Smooth muscle cell of the brain vasculature (primary cell): ENCODE results near the gene VARS1.
"Not testable (repeated sequence)": the region's sequence is repeated elsewhere in the genome, so short reads cannot be mapped to it uniquely, and the experiment has no call there.

Source experiments
- DNase-seq: peaks from one replicate; pipeline ENCODE4 v3.0.0-alpha.2; 2012; ENCODE audit warnings: low read depth, low spot score

VARS1 gene

DNA sequence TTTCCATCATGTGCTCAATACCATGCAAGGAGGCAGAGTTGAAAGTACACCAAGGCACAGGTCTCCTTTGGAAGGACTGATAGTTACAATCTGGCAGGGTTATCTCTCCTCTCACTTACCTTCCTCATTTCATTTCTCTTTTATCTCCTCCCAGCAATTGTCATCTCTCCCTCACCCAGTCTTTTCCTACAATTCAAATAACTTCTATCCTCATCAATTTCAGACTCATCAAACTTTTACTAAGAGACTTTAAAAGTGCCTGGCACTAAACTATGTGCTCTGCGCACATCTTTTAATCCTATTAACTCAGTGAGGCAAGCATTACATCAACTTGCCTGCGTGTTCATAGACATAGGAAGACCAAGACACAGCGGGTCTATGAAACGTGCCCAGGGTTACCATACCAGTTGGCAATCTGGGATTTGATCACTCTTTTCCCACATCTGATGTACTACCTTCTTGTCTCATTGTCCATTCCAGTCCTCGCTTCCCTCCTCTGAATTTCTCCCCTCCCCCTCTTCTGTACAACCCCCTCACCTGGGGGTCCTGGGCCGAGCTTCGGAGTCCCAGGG lies 1.2 kb downstream of the VARS1 start:
- no peak for DNase-seq

DNA sequence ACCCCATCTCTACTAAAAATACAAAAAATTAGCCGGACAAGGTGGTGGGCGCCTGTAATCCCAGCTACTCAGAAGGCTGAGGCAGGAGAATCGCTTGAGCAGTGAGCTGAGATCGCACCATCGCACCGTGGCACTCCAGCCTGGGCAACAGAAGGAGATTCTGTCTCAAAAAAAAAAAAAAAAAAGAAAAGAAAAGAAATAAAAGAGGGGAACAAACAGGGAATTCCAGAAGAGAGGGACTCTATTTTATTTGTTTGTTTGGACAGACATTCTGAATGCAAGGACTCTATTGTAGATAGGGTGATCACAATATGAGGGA lies 1.7 kb downstream of the VARS1 start:
- not testable (repeated sequence) for DNase-seq

- no peak for DNase-seq
Measured at GRCh38 chr6:31792761-31793171, 2.8 kb downstream of the VARS1 start.

GRCh38 chr6:31792090-31792374 lies 3.5 kb downstream of the VARS1 start:
- no peak for DNase-seq

DNA sequence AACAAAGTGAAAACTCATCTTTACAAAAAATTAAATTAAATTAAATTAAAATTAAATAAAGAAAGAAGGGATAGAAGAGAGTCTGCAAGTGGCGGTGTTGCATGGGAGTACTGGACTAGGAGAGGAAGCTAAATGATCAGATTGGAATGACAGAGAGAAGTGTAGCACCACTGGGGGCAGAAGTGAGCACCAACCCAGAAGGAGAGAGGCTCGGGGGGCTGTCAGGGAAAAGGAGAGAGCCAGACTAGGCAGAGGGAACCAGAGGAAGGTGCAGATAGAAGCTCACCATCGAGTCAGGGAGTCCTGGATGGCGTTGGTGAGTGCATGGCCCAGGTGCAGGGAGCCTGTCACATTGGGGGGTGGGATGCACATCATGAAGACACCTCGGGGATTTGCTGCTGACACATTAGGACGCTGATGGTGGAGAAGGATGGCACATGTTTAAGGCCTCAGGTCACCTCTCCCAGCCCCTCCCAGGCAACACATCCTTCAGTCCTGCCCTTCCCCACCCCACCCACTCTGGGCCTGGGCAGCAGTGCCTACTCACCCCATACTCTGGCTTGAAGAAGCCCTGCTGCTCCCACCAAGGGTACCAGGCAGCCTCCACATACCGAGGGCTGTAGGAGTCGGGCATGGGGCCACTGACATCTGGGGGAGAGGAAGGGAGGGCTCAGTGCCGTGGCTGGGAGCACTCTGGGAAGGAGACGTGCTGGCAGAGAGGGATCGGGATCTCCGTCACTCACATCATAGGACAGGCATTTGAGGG lies 4.0 kb downstream of the VARS1 start:
- DNase-seq: no peak

- DNase-seq: no peak
Measured at GRCh38 chr6:31785475-31785874, 10.1 kb downstream of the VARS1 start.

DNA sequence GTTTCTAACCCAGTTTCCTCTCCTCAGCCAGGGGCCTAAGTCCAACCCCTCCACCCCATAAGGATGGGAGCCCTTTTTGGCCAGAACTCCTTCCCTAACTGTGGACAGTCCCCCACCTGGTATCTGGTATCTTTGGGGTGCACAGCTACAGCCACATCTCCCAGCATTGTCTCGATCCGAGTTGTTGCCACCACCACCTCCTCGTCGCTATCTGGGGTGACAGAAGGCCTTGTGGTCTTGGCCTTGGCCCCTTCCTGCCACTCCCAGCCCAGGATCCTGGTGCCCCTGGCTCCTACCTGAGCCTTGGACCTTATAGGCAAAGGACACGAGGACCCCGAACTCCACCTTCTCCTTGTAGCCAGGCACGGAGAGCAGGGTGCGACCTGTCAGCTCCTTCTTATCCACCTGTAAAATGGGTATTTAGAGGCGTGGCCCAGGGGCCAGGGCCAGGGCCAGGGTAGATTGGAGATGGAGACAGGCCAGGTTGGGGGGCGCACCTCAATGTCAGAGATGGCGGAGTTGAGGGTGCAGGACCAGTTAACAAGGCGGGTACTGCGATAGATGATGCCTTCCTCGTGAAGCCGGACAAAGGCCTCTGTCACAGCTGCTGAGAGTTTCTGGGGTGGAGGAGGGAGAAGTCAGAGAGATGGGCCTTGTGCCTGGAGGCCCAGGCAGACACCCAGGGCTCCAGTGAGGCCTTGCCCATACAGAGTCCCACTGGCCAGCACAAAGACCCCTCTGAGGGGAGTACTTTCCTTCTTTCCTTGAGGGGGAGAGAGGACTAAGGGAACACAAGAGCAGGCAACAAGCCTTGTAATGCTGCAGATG lies 11.2 kb downstream of the VARS1 start:
- no peak for DNase-seq

DNA sequence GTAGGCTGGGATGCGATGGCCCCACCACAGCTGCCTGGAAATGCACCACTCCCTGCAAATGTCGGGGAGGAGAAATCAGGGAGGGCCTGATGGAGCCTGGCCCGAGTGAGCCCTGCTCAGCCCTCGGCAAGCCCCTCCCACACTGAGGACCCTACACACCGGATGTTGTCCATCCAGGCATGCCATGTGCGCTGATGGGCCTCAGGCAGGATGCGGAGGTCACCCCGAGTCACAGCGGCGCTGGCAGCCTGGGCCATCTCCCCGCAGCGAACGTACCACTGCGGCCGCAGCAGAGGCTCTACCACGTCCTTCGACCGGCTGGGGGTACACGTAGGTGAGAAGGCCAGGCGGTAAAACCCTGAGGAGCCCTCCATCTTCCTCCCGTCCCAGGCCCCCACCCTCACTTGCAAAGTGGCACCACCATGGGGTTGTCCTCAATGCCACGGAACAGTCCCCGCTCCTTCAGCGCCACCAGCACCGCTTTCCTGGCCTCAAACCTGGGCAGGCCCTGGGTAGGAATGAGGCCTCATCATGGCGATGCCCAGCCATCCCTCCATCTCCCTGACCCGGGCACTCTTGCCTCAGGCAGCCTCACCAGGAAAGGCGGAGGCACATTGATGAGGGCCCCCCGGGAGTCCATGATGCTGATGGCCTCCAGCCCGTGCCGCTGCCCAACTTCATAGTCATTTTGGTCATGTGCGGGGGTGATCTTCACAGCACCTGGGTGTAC lies 13.3 kb downstream of the VARS1 start:
- DNase-seq: no peak

DNA sequence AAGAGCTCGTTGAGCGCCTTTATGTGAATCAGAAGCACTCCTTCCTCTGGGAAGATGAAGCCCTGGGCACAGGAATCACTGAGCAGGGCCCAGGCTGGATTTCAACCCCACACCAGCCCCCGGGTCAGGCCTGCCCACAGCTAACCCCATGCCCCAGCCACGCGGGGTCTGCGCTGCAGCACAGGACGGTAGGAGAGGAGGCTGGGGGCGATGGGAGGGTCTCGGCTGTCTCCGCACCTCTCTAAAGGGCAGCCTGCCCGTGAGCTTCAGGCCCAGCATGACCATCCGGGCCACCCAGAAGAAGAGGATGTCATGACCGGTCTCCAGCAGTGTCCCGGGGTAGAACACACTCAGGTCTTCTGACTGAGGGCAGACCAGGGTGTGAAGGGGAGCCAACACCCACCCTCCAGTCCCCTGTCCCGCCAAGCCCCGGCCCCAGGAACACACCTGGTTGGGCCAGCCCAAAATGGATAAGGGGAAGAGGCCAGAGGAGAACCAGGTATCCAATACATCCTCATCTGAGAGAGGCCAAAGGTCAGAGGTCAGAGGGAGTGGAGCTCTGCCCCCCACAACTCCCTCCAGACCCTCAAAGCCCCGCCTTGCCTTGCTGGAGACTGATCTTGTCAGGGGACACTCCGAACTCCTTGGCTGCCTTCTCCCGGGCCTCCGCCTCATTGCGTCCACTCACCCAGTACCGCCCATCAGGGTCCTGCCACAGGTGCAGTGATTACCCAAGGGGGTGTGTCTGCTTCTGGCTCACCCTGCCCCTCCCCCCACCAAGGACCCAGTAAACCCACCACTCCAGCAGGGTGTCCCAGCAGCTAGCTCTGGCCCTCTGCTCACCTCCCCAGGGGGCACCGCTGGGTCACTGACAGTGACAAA lies 14.1 kb downstream of the VARS1 start:
- DNase-seq: no peak

- DNase-seq: no peak
Measured at GRCh38 chr6:31780507-31781243, 14.9 kb downstream of the VARS1 start.

GRCh38 chr6:31779908-31780307 lies 15.6 kb downstream of the VARS1 start:
- DNase-seq: no peak

GRCh38 chr6:31778999-31779885 lies 16.3 kb downstream of the VARS1 start:
- no peak for DNase-seq

DNA sequence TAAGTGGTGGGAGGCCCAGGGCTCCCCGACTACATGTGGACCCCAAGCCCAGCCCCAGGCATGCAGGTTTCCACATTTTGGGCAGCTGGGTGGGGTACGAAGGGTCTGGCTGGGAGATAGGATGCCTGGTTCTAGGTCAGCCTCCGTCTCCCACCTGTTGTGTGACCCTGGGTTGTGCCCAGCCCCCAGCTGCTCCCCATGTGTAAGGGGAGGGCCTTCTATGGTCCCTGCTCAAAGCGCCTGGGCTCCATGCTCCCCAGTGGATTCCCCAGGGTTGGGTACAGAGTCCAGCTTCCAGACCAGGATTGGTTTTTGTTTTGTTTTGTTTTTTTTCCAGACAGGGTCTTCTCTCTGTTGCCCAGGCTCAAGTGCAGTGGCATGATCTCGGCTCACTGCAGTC lies 17.4 kb downstream of the VARS1 start:
- DNase-seq: no peak

DNA sequence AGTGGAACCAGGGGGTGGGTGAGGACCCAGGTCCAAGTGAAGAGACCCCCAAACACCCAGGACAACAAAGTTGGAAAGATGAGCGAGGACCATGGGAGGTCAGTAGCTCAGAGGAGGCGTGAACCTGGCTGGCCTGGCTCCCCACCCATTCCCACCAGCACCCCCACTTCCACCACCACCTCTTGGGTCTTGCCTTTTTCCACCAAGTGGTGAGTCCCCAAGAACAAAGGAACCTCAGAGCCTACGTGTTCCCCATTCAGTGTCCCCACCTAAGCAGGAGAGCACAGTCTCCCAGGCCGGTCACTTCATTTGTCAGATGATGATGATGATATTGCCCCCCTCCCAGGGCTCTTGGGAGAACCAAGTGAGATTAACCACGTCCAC lies 17.9 kb downstream of the VARS1 start:
- no peak for DNase-seq

DNA sequence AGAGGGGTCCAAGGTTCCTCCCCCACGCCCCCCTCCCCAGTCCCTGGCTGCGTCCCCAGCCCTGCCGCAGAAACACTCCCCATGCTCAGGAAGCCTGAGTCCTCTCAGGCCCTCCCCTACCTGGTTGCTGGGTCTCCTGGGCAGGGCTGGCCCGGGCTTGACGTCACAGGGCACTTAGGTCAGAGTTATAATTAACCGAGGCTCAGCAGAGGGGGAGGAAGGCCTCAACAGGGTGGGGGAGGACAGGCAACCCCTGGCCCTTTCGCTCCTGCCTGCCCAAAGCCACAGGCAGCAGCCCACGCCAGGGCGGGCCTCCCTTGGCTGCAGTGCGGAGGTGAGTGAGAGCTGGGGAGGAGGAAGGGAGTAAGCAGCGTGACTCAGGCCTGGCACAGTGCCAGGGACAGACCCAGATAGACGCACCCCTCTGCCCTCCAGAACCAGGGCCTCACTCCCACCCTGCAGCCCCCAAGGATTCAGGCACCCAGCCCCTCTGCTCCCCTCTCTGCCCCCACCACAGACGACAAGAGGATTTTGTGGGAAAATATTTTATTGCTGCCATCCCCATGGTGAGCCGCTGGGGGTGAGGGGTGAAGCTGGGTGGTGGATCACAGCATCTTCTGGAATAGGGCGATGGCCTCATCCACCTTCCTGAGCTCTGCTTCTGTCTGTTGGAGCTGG lies 18.4 kb downstream of the VARS1 start, which contains the start of gene VWA7:
VWA7 (minus strand) TSS at position 340 of the 678 bp plus-strand sequence. CDS start 549 bp downstream, outside the sequence.
- DNase-seq: no peak

GRCh38 chr6:31776485-31776988 lies 19.0 kb downstream of the VARS1 start:
- DNase-seq: no peak

- DNase-seq: no peak
Measured at GRCh38 chr6:31775633-31776484, 19.7 kb downstream of the VARS1 start.

GRCh38 chr6:31775184-31775583 lies 20.4 kb downstream of the VARS1 start:
- no peak for DNase-seq
